A549 (cell line): Measurements from ENCODE around the gene CNTNAP1. TPM values are rescaled to one million over a fixed set of nuclear protein-coding genes. Genes with fewer than 3 reads are reported as not detected.

Source experiments
- ATAC-seq, 2 experiments: fragments of 200-7000 bp in 1 of 2; fragments of >200 bp in 1 of 2; cut with Nextera tagmentation in 1 of 2; cut with Tn5 transposase in 1 of 2; 3 replicates each; pipeline versions ENCODE4 v1.8.0 to v1.9.1; 2018 to 2020; ENCODE audit warnings: mild to moderate bottlenecking in 1 of 2, moderate library complexity in 1 of 2
- CTCF ChIA-PET: fragments of 300-600 bp; sonication (Branson Sonifier 250); formaldehyde crosslinking; extraction: SDS; loops from one replicate; lab custom pipeline; 2021; ENCODE audit warnings: antibody characterized with exemption, inconsistent platforms; lab: Yijun Ruan, JAX
- POLR2A ChIA-PET: fragments of 350-600 bp; formaldehyde crosslinking; extraction: SDS; loops from one replicate; lab custom pipeline; 2021; ENCODE audit warnings: antibody characterized with exemption, inconsistent platforms; lab: Yijun Ruan, JAX
- DNase-seq, 2 experiments: peaks; one replicate each; pipeline versions ENCODE4 v3.0.0 to v3.0.0-alpha.2; 2011 to 2016; ENCODE audit warnings: low read depth in 1 of 2, low spot score in 1 of 2
- FAIRE-seq: peaks from 2 replicates; lab custom pipeline; 2011; peaks lifted over from hg19 to GRCh38; lab: Jason Lieb, UNC
- H3K27ac ChIP-seq, 2 experiments: fragments of >200 bp; sonication (Bioruptor Twin); formaldehyde crosslinking; 3 replicates each; pipeline ENCODE4 v1.5.1; 2016 to 2017
- H3K4me1 ChIP-seq: fragments of >200 bp; sonication (Bioruptor Twin); formaldehyde crosslinking; 3 replicates; pipeline ENCODE4 v1.6.1; 2016
- H3K4me2 ChIP-seq: fragments of >200 bp; sonication (Bioruptor Twin); formaldehyde crosslinking; 3 replicates; pipeline ENCODE4 v1.6.1; 2016
- H3K4me3 ChIP-seq: fragments of >200 bp; sonication (Bioruptor Twin); formaldehyde crosslinking; 3 replicates; pipeline ENCODE4 v1.5.1; 2016
- H3K9me3 ChIP-seq: fragments of >200 bp; sonication (Bioruptor Twin); formaldehyde crosslinking; 3 replicates; pipeline ENCODE4 v1.6.1; 2016
- CHD2 ChIP-seq: fragments of 150-350 bp; IDR thresholded peaks from 2 replicates; pipeline ENCODE4 v1.6.1; 2014; ENCODE audit warnings: low read length; ENCODE audit not compliant: partially characterized antibody
- CHD4 ChIP-seq: fragments of 200-600 bp; sonication (generic); IDR thresholded peaks from 2 replicates; pipeline ENCODE4 v1.6.1; 2016; ENCODE audit warnings: antibody characterized with exemption, mild to moderate bottlenecking, borderline replicate concordance
- E2F6 ChIP-seq: IDR thresholded peaks from 2 replicates; pipeline ENCODE4 v1.6.1; 2012; ENCODE audit warnings: low read depth, borderline replicate concordance
- EHMT2 ChIP-seq: fragments of 200-600 bp; sonication (generic); IDR thresholded peaks from 2 replicates; pipeline ENCODE4 v1.6.1; 2016; ENCODE audit warnings: antibody characterized with exemption, low read depth, mild to moderate bottlenecking, moderate library complexity
- ELK1 ChIP-seq: fragments of 150-350 bp; IDR thresholded peaks from 2 replicates; pipeline ENCODE4 v1.6.1; 2014; ENCODE audit warnings: low read depth, mild to moderate bottlenecking, low read length
- FOXS1 ChIP-seq: fragments of 250-450 bp; sonication (Bioruptor Pico); IDR thresholded peaks from 2 replicates; pipeline ENCODE4 v1.5.0; 2020; ENCODE audit warnings: mild to moderate bottlenecking, moderate library complexity
- JUN ChIP-seq, 2 experiments: fragments of >200 bp; sonication (Bioruptor Twin); formaldehyde crosslinking; IDR thresholded peaks; 2 replicates in 1 of 2; 3 replicates in 1 of 2; pipeline ENCODE4 v1.6.1; 2016 to 2017
- KDM5A ChIP-seq: fragments of 200-600 bp; sonication (generic); IDR thresholded peaks from 2 replicates; pipeline ENCODE4 v1.6.1; 2016; ENCODE audit warnings: antibody characterized with exemption, mild to moderate bottlenecking
- MAX ChIP-seq: IDR thresholded peaks from 2 replicates; pipeline ENCODE4 v1.6.1; 2012
- MAZ ChIP-seq: fragments of 150-350 bp; IDR thresholded peaks from 2 replicates; pipeline ENCODE4 v1.6.1; 2014; ENCODE audit warnings: antibody characterized with exemption, low read depth, low read length, borderline replicate concordance
- MYC ChIP-seq: IDR thresholded peaks from 2 replicates; pipeline ENCODE4 v1.6.1; 2012; ENCODE audit warnings: mild to moderate bottlenecking, inconsistent platforms, low read length, improper control_type of control experiment, borderline replicate concordance
- NR3C1 ChIP-seq: fragments of >200 bp; sonication (Bioruptor Twin); formaldehyde crosslinking; IDR thresholded peaks from 3 replicates; pipeline ENCODE4 v1.6.1; 2017
- PHF8 ChIP-seq: fragments of 200-600 bp; sonication (generic); IDR thresholded peaks from 2 replicates; pipeline ENCODE4 v1.6.1; 2016; ENCODE audit warnings: low read depth, mild to moderate bottlenecking, antibody characterized with exemption, moderate library complexity, borderline replicate concordance
- POLR2A ChIP-seq: IDR thresholded peaks from 2 replicates; pipeline ENCODE4 v1.6.1; 2012; ENCODE audit warnings: mild to moderate bottlenecking, low read length
- RAD21 ChIP-seq, 2 experiments: fragments of >200 bp in 1 of 2; sonication (Bioruptor Twin) in 1 of 2; formaldehyde crosslinking in 1 of 2; IDR thresholded peaks in 1 of 2; conservative IDR thresholded peaks in 1 of 2; 2 replicates in 1 of 2; 3 replicates in 1 of 2; pipeline ENCODE4 v1.6.1; 2012 to 2018; ENCODE audit warnings: inconsistent platforms in 1 of 2
- SMC3 ChIP-seq: fragments of >200 bp; sonication (Bioruptor Twin); formaldehyde crosslinking; IDR thresholded peaks from 3 replicates; pipeline ENCODE4 v1.6.1; 2018; ENCODE audit warnings: inconsistent platforms
- TFCP2L1 ChIP-seq: fragments of 250-450 bp; sonication (Bioruptor Pico); IDR thresholded peaks from 2 replicates; pipeline ENCODE4 v1.5.0; 2021; ENCODE audit warnings: mild to moderate bottlenecking
- WGBS: methylation state at CpG from one replicate; pipeline ENCODE4 v1.1.6; 2017; ENCODE audit errors: missing lambda C conversion rate; 5-methylcytosine and 5-hydroxymethylcytosine counted together
- polyA plus RNA-seq, 4 experiments: library from polyadenylated mRNA; depleted of rRNA in 3 of 4; stranded (reverse); fragments of >200 nt; fragmentation: RNase III in 1 of 4; extraction: RNeasy Plus Mini Kit Qiagen cat#74134 plus additional on column Dnase treatment in 1 of 4; gene quantifications; 2 replicates in 3 of 4; 3 replicates in 1 of 4; pipeline ENCODE4 v1.2.3, GENCODE V29; 2011 to 2017
- TF ChIP-seq, protein P1 (sequence below): fragments of 200-600 bp; sonication (generic); IDR thresholded peaks from 2 replicates; pipeline ENCODE4 v1.6.1; 2016; ENCODE audit warnings: antibody characterized with exemption, mild to moderate bottlenecking, moderate library complexity
- TF ChIP-seq, protein P2 (sequence below): fragments of >200 bp; sonication (Bioruptor Twin); formaldehyde crosslinking; IDR thresholded peaks from 3 replicates; pipeline ENCODE4 v1.6.1; 2016

CNTNAP1 gene
- polyA plus RNA-seq, 2 of the 4 experiments (the other 2 are of a cell fraction), result 6.3 to 8.2 TPM

DNA sequence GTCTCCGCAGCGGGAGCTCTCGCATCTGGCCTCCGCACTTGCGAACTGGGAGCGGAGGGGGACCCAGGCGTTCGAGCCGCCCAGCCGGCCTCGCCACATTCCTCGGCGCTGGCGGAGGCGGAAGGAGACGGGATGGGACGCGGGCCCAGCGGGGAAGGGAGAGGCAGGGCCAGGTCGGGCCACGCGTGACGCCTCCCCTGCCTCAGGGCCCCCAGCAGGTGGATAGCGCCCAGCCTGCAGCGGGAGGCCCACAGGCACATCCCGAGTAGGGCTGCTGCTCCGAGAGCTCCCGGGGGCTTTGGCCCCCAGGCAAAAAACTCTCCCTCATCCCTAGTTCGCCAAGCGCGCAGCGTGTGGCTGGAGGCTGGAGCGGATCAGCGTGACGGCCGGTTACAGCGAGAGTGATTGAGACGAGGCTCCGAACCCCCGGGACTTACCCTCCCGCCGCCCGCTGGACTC is 6.3 kb upstream of the CNTNAP1 start:
- H3K27ac ChIP-seq, result peak overlapping the region; percentile 93 to 95
- WGBS, result 5% methylated on average over 10 of the region's 43 CpGs
- no peaks in the 10 kb centered on the region for H3K9me3 ChIP-seq
- POLR2A ChIA-PET, result interaction anchor here (0.8 to 4.9 kb wide), 7 partner anchors 8 to 140 kb away, joined by 3 to 63 read pairs (median 8); partner anchors contain the start of genes NAGLU, PSMC3IP, RETREG3 and TUBG1
- FAIRE-seq (no peak), ATAC-seq (peak; percentile 1 to 3; a peak in 2 of 6 replicates), DNase-seq (peak; percentile 47 to 58)
- peak overlapping the region; percentile 87 for H3K4me3 ChIP-seq
- CTCF ChIA-PET, result interaction anchor here (0.7 to 15.7 kb wide), 21 partner anchors 9 to 111 kb away, joined by 3 to 394 read pairs (median 5); partner anchors contain the start of genes PSMC3IP, RETREG3, TUBG1 and TUBG2
- TF ChIP-seq E2F6 (peak; percentile 63), MAZ (0 out of 2 replicates have a peak, but pooled peaks have one; percentile 44), CHD2 (no peak), MYC (0 out of 2 replicates have a peak, but pooled peaks have one; percentile 10), MAX (0 out of 2 replicates have a peak, but pooled peaks have one; percentile 16), SMC3 (no peak), POLR2A (0 out of 2 replicates have a peak, but pooled peaks have one; percentile 17), TFCP2L1 (CRISPR knock-in tag) (0 out of 2 replicates have a peak, but pooled peaks have one; percentile 22)
- TF ChIP-seq, protein P1, sequence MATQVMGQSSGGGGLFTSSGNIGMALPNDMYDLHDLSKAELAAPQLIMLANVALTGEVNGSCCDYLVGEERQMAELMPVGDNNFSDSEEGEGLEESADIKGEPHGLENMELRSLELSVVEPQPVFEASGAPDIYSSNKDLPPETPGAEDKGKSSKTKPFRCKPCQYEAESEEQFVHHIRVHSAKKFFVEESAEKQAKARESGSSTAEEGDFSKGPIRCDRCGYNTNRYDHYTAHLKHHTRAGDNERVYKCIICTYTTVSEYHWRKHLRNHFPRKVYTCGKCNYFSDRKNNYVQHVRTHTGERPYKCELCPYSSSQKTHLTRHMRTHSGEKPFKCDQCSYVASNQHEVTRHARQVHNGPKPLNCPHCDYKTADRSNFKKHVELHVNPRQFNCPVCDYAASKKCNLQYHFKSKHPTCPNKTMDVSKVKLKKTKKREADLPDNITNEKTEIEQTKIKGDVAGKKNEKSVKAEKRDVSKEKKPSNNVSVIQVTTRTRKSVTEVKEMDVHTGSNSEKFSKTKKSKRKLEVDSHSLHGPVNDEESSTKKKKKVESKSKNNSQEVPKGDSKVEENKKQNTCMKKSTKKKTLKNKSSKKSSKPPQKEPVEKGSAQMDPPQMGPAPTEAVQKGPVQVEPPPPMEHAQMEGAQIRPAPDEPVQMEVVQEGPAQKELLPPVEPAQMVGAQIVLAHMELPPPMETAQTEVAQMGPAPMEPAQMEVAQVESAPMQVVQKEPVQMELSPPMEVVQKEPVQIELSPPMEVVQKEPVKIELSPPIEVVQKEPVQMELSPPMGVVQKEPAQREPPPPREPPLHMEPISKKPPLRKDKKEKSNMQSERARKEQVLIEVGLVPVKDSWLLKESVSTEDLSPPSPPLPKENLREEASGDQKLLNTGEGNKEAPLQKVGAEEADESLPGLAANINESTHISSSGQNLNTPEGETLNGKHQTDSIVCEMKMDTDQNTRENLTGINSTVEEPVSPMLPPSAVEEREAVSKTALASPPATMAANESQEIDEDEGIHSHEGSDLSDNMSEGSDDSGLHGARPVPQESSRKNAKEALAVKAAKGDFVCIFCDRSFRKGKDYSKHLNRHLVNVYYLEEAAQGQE, result peak; percentile 58; the same call in 1 of the 2 replicates
- peaks cover 47% of the 10 kb centered on the region for H3K4me1 ChIP-seq
- peak overlapping the region; percentile 99 for H3K4me2 ChIP-seq

DNA sequence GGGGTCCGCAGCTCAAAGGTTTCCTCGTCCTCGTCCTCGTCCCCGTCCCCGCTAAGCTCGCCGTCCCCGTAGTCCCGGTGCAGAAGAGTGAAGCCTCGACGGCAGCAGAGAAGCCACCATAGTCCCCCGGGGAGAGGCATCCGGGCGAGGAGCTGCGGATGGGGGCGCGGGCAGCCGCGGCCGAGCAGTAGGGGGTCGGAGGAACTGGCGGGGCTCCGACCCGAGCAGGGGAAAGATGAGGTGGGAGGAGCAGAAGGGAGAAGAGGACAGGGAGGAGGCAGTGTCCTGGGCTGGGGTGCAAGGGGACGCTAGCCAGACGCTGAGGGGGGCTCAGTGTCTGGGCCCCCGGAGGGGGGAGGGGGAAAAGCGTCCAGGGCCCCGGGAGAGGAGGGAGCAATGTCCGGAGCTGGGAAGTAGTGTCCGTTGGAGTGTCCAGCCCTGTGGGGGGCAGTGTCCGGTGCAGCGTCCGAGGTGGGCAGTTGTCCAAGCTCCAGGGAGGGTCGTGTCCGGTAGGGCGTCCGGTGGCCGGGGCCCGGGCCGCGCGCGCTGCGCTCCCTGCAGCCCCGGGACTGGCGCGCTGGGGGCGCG is 5.8 kb upstream of the CNTNAP1 start, which contains the start of gene PLEKHH3:
Gene PLEKHH3 (minus strand): TSS at position 571 of the 588 bp plus-strand sequence. CDS start 431 bp downstream, at position 140.
- no peak for TF ChIP-seq CHD4
- TF ChIP-seq, protein P2, sequence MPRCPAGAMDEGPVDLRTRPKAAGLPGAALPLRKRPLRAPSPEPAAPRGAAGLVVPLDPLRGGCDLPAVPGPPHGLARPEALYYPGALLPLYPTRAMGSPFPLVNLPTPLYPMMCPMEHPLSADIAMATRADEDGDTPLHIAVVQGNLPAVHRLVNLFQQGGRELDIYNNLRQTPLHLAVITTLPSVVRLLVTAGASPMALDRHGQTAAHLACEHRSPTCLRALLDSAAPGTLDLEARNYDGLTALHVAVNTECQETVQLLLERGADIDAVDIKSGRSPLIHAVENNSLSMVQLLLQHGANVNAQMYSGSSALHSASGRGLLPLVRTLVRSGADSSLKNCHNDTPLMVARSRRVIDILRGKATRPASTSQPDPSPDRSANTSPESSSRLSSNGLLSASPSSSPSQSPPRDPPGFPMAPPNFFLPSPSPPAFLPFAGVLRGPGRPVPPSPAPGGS, result peak; percentile 81; the same call in 1 of the 3 replicates
- TF ChIP-seq KDM5A, result peak; percentile 40; the same call in 1 of the 2 replicates
- no peak for TF ChIP-seq NR3C1
- TF ChIP-seq E2F6, result 0 out of 2 replicates have a peak, but pooled peaks have one; percentile 0
- TF ChIP-seq PHF8, result peak; percentile 63
- TF ChIP-seq, protein P1, result no peak; the same call in 1 of the 2 replicates
- TF ChIP-seq RAD21 (conservative IDR thresholded peaks at IDR 0.05 in 1 of 2, IDR thresholded peaks at IDR 0.05 in 1 of 2), result peak in 1 of 2 experiments; percentile 27; a peak in 2 of 5 replicates
- no peak for TF ChIP-seq ELK1
- TF ChIP-seq JUN (IDR thresholded peaks at IDR 0.05), result peak; percentile 73 to 75; a peak in 3 of 5 replicates
- TF ChIP-seq POLR2A, result peak; percentile 77
- no peak for TF ChIP-seq FOXS1 (CRISPR knock-in tag)
- no peak for TF ChIP-seq MAZ
- TF ChIP-seq EHMT2, result no peak
- ChIA-PET POLR2A (interaction anchor here (0.5 to 4.9 kb wide), 13 partner anchors 9 to 322 kb away, joined by 3 to 63 read pairs (median 6); partner anchors contain the start of genes BECN1, NAGLU, PSMC3IP and RETREG3), CTCF (interaction anchor here (0.7 to 15.7 kb wide), 26 partner anchors 7 to 112 kb away, joined by 3 to 394 read pairs (median 4); partner anchors contain the start of genes PSMC3IP, RETREG3, TUBG1 and TUBG2)
- ATAC-seq, result peak; percentile 0 to 7; a peak in 5 of 6 replicates
- peak within 1 kb of the TSS; percentile 87 for H3K4me3 ChIP-seq
- peak within 1 kb of the TSS; percentile 99 for H3K4me2 ChIP-seq
- H3K9me3 ChIP-seq, result no peaks in the 10 kb centered on the region
- H3K4me1 ChIP-seq, result peaks cover 50% of the 10 kb centered on the region
- no peak for FAIRE-seq
- DNase-seq, result no peak
- WGBS, result under 1% methylated on average over 38 of the region's 51 CpGs
- peak within 1 kb of the TSS; percentile 95 to 98 for H3K27ac ChIP-seq
